Mucosa of descending colon (tissue), 3 donors: Measurements from ENCODE around the gene TNNT2. TPM values are rescaled to one million over a fixed set of nuclear protein-coding genes. Genes with fewer than 3 reads are reported as not detected.

ENCODE experiments used
- ATAC-seq: fragments of 200-7000 bp; cut with Tn5 transposase; one replicate; pipeline ENCODE4 v1.9.1; 2020; ENCODE audit warnings: mild to moderate bottlenecking, moderate library complexity
- DNase-seq, 3 donors: peaks; one replicate each; pipeline ENCODE4 v3.0.0-alpha.2; 2020
- H3K36me3 ChIP-seq: fragments of 200-600 bp; one replicate; pipeline ENCODE4 v1.8.0; 2021; ENCODE audit warnings: low read depth, mild to moderate bottlenecking
- H3K4me1 ChIP-seq: fragments of 200-600 bp; one replicate; pipeline ENCODE4 v1.8.0; 2021; ENCODE audit warnings: low read depth, mild to moderate bottlenecking
- H3K4me3 ChIP-seq: fragments of 200-600 bp; one replicate; pipeline ENCODE4 v1.8.0; 2021; ENCODE audit warnings: mild to moderate bottlenecking
- H3K9me3 ChIP-seq: fragments of 200-600 bp; one replicate; pipeline ENCODE4 v1.8.0; 2021; ENCODE audit warnings: mild to moderate bottlenecking
- CTCF ChIP-seq: fragments of 200-600 bp; IDR thresholded peaks from one replicate; pipeline ENCODE4 v1.8.0; 2022; ENCODE audit warnings: antibody characterized with exemption, mild to moderate bottlenecking
- intact Hi-C, 2 donors: fragments of 100-400 bp; cut with DNase I in 1 of 2; cut with micrococcal nuclease in 1 of 2; formaldehyde crosslinking; loops; one replicate each; pipeline versions ENCODE4 v1.11.0 to v1.11.1; 2022; cut with DNase I, micrococcal nuclease
- total RNA-seq, 3 donors: library from RNA; stranded (reverse); fragmentation: NEBNext Ultra II Directional in 2 of 3; extraction: Animal tissue kit (Norgen Biotek cat#: 25700) in 2 of 3; gene quantifications; one replicate each; pipeline versions ENCODE4 v1.2.1 to v1.2.4, GENCODE V29; 2021 to 2023
- donor health status: DM: no; HTN: no; CAD: no; lungs with moderate emphysema.
- donor health status: DM: no; HTN: no; CAD: no.
- donor health status: DM: no; HTN: yes; CAD: no.

TNNT2 gene
- total RNA-seq, 3 donors from 2014 or later: 0.28 to 4.0 (median 2.0) TPM

- peaks cover 20% of the 10 kb centered on the region for H3K4me1 ChIP-seq
- intact Hi-C loops: no loop called here
- no peak for TF ChIP-seq CTCF
- no peaks in the 10 kb centered on the region for H3K9me3 ChIP-seq
- H3K36me3 ChIP-seq: no peaks in the 10 kb centered on the region
- peak within 1 kb of the TSS; percentile 36 for H3K4me3 ChIP-seq
- ATAC-seq (no peak), DNase-seq (no peak)
Measured at GRCh38 chr1:201399018-201399351, 21.5 kb upstream of the TNNT2 start, which contains the start of gene LAD1. TSS of gene LAD1 (minus strand) at chr1:201399324. CDS start at chr1:201399306, 18 bp downstream.

DNA sequence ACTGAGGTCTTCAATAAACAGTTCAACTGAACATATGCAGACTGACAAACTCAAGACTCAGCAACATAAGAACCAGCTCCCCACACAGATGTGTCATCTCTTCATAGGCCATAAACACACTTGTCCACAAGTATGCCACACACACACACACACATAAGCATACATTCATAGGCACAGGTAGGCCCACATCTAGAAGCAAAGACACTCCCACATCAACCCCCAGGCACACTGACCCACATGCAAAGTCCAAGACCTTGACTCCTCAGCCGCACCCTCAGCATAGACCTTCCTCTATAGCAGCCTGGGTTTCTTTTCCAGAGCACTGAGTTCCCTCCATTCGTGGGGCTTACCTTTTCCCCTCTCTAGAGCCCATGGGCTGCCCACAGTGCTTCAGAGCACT is 20.2 kb upstream of the TNNT2 start:
- H3K4me3 ChIP-seq: peak overlapping the region; percentile 36
- H3K36me3 ChIP-seq: no peaks in the 10 kb centered on the region
- peak; percentile 68 for ATAC-seq
- no peak for TF ChIP-seq CTCF
- H3K9me3 ChIP-seq: no peaks in the 10 kb centered on the region
- DNase-seq: peak in 2 of 3 donors; percentile 67 to 83
- intact Hi-C loops: no loop called here
- H3K4me1 ChIP-seq: peaks cover 18% of the 10 kb centered on the region

- DNase-seq: peak; percentile 78 to 89 (median 88)
- H3K4me1 ChIP-seq: peaks cover 18% of the 10 kb centered on the region
Measured at GRCh38 chr1:201396861-201397464, 19.5 kb upstream of the TNNT2 start.

DNA sequence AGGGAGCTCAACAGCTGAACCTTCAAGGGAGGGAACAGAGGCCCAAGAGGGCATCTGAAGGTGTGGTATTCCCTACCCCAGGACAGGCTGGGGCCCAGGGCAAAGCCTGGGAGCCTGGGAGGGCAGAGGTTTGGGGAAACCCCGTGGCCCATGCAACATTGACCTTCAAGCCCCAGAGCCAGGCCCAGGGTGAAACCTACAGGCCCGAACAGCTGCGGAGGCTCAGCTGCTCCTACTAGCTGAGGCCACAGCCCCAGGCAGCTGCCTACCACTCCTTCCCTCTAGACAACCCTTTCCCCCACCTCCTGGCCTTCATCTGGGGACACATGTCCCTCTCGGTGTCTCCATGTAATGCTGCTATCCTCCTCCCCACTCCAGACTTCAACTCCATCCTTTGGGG is 18.5 kb upstream of the TNNT2 start:
- DNase-seq: no peak
- no peak overlapping the region for H3K4me3 ChIP-seq
- ATAC-seq: no peak
- peaks cover 18% of the 10 kb centered on the region for H3K4me1 ChIP-seq
- intact Hi-C loops: no loop called here
- TF ChIP-seq CTCF: no peak
- H3K9me3 ChIP-seq: no peaks in the 10 kb centered on the region
- H3K36me3 ChIP-seq: no peaks in the 10 kb centered on the region

More at GRCh38 chr1:201396861-201397464, 19.5 kb upstream of the TNNT2 start:
- Histone ChIP-seq H3K36me3 (no peaks in the 10 kb centered on the region), H3K4me3 (no peak overlapping the region), H3K9me3 (no peaks in the 10 kb centered on the region)
- peak; percentile 77 for ATAC-seq
- TF ChIP-seq CTCF: no peak
- intact Hi-C loops: no loop called here

- no peak for ATAC-seq
- H3K4me1 ChIP-seq: peaks cover 10% of the 10 kb centered on the region
- intact Hi-C loops: no loop called here
- H3K36me3 ChIP-seq: no peaks in the 10 kb centered on the region
- no peak for DNase-seq
- no peaks in the 10 kb centered on the region for H3K9me3 ChIP-seq
- TF ChIP-seq CTCF: no peak
- no peak overlapping the region for H3K4me3 ChIP-seq
Measured at GRCh38 chr1:201394591-201394990, 17.1 kb upstream of the TNNT2 start.

GRCh38 chr1:201393076-201393475 is 15.6 kb upstream of the TNNT2 start:
- no peak for TF ChIP-seq CTCF
- no peak for DNase-seq
- H3K4me1 ChIP-seq: peaks cover 10% of the 10 kb centered on the region
- H3K4me3 ChIP-seq: no peak overlapping the region
- no peak for ATAC-seq
- H3K36me3 ChIP-seq: no peaks in the 10 kb centered on the region
- intact Hi-C loops: no loop called here
- no peaks in the 10 kb centered on the region for H3K9me3 ChIP-seq
